GM12878 (cell line): ENCODE data around the gene KIRREL3. TPM values are rescaled to one million over a fixed set of nuclear protein-coding genes. Genes with fewer than 3 reads are reported as not detected.

Source experiments
- ATAC-seq: fragments of 200-7000 bp; cut with Tn5 transposase; 3 replicates; pipeline ENCODE4 v1.9.1; 2020; ENCODE audit warnings: mild to moderate bottlenecking, moderate library complexity
- BruUV-seq: library from RNA; stranded (reverse); fragments of 400-500 nt; replicated peaks from 2 replicates; lab custom pipeline; 2021; lab: Mats Ljungman, UMichigan
- CTCF ChIA-PET: fragments of 300-600 bp; sonication (Branson Sonifier 250); formaldehyde crosslinking; extraction: SDS; loops from one replicate; lab custom pipeline; 2021; ENCODE audit warnings: inconsistent platforms; lab: Yijun Ruan, JAX
- POLR2A ChIA-PET: fragments of 350-600 bp; formaldehyde crosslinking; extraction: SDS; loops from one replicate; lab custom pipeline; 2021; ENCODE audit warnings: inconsistent platforms; lab: Charles Lee
- RAD21 ChIA-PET: fragments of 300-600 bp; sonication (Branson Sonifier 250); formaldehyde crosslinking; loops from one replicate; lab custom pipeline; 2023; ENCODE audit warnings: antibody characterized with exemption; ENCODE audit not compliant: unreplicated experiment; lab: Charles Lee
- SMC1A ChIA-PET: fragments of 300-600 bp; sonication (Branson Sonifier 250); formaldehyde crosslinking; loops from one replicate; lab custom pipeline; 2023; ENCODE audit not compliant: unreplicated experiment, uncharacterized antibody; lab: Charles Lee
- DNase-seq: peaks from one replicate; pipeline ENCODE4 v3.0.0-alpha.2; 2011; ENCODE audit warnings: low read depth, low spot score
- FAIRE-seq: peaks from 3 replicates; lab custom pipeline; 2011; peaks lifted over from hg19 to GRCh38; lab: Jason Lieb, UNC
- H2AFZ ChIP-seq: 2 replicates; pipeline ENCODE4 v1.6.0; 2011; ENCODE audit warnings: low read depth, low read length, control low read depth; ENCODE audit not compliant: control insufficient read depth
- H3K27ac ChIP-seq: 2 replicates; pipeline ENCODE4 v1.5.1; 2011; ENCODE audit warnings: control low read depth; ENCODE audit not compliant: control insufficient read depth, insufficient read depth
- H3K27me3 ChIP-seq, 2 experiments: replicated peaks in 1 of 2; 2 replicates each; pipeline versions ENCODE4 v1.6.0 to v1.6.1; 2011; ENCODE audit warnings: low read length in 1 of 2; ENCODE audit not compliant: control insufficient read depth in 2 of 2, insufficient read depth in 2 of 2
- H3K36me3 ChIP-seq, 2 experiments: 2 replicates each; pipeline ENCODE4 v1.5.1; 2011; ENCODE audit warnings: low read length in 1 of 2; ENCODE audit not compliant: control insufficient read depth in 2 of 2, insufficient read depth in 2 of 2
- H3K4me1 ChIP-seq: 2 replicates; pipeline ENCODE4 v1.6.1; 2011; ENCODE audit warnings: mild to moderate bottlenecking, low read length, moderate library complexity, mixed read lengths; ENCODE audit not compliant: control insufficient read depth, insufficient read depth
- H3K4me2 ChIP-seq: 2 replicates; pipeline ENCODE4 v1.6.0; 2011; ENCODE audit warnings: control low read depth; ENCODE audit not compliant: control insufficient read depth, insufficient read depth
- H3K4me3 ChIP-seq: fragments of 200-600 bp; sonication (generic); 2 replicates; pipeline ENCODE4 v1.5.1; 2016
- H3K79me2 ChIP-seq: 2 replicates; pipeline ENCODE4 v1.6.0; 2011; ENCODE audit warnings: low read length; ENCODE audit not compliant: control insufficient read depth, insufficient read depth
- H3K9ac ChIP-seq: 2 replicates; pipeline ENCODE4 v1.8.0; 2011; ENCODE audit warnings: low read length, control low read depth, mixed read lengths; ENCODE audit not compliant: control insufficient read depth, insufficient read depth
- H3K9me3 ChIP-seq: replicated peaks from 3 replicates; pipeline ENCODE4 v1.5.1; 2011; ENCODE audit warnings: mild to moderate bottlenecking, low read length; ENCODE audit not compliant: control insufficient read depth, insufficient read depth
- H4K20me1 ChIP-seq: 2 replicates; pipeline ENCODE4 v1.6.0; 2011; ENCODE audit not compliant: control insufficient read depth, insufficient read depth
- DPF2 ChIP-seq: fragments of 450-650 bp; IDR thresholded peaks from 2 replicates; pipeline ENCODE4 v1.6.1; 2017; ENCODE audit warnings: mild to moderate bottlenecking
- IKZF2 ChIP-seq, 2 experiments: fragments of 450-650 bp; IDR thresholded peaks; 2 replicates each; pipeline ENCODE4 v1.6.1; 2017; ENCODE audit warnings: mild to moderate bottlenecking in 2 of 2, moderate library complexity in 2 of 2
- MEF2B ChIP-seq: fragments of 450-650 bp; IDR thresholded peaks from 2 replicates; pipeline ENCODE4 v1.6.1; 2018; ENCODE audit warnings: mild to moderate bottlenecking, moderate library complexity; ENCODE audit not compliant: partially characterized antibody, poor library complexity, severe bottlenecking
- RBBP5 ChIP-seq: fragments of 200-600 bp; sonication (generic); conservative IDR thresholded peaks from 2 replicates; pipeline ENCODE4 v1.6.1; 2016
- SRF ChIP-seq, 2 experiments: IDR thresholded peaks; 2 replicates each; pipeline ENCODE4 v1.6.1; 2011; ENCODE audit warnings: low read depth in 2 of 2, low read length in 2 of 2, mild to moderate bottlenecking in 1 of 2, moderate library complexity in 1 of 2
- WGBS: methylation state at CpG from one replicate; pipeline ENCODE4 v1.1.6; 2016; ENCODE audit warnings: low lambda C conversion rate; ENCODE audit not compliant: insufficient replicate concordance, insufficient coverage; ENCODE audit errors: missing lambda C conversion rate; 5-methylcytosine and 5-hydroxymethylcytosine counted together
- in situ Hi-C: fragments of 300-500 bp; cut with MboI; formaldehyde crosslinking; loops from 9 replicates; pipeline ENCODE4 v1.14.3; 2018; ENCODE audit warnings: mixed read lengths
- intact Hi-C: fragments of 100-400 bp; cut with micrococcal nuclease; formaldehyde crosslinking; loops from one replicate; pipeline ENCODE4 v1.14.2; 2022; ENCODE audit not compliant: unreplicated experiment
- polyA plus RNA-seq, 11 experiments: library from polyadenylated mRNA; depleted of rRNA in 4 of 11; unstranded in 6 of 11; stranded (reverse) in 5 of 11; fragments of >200 nt; fragmentation: Nextera tagmentation in 4 of 11; fragmentation: Illumina TruSeq in 1 of 11; extraction: Ambion mirVana in 4 of 11; extraction: Trizol in 1 of 11; gene quantifications; 1 replicate in 1 of 11; 2 replicates in 10 of 11; pipeline versions ENCODE4 v1.2.1 to v1.2.3, GENCODE V29; 2011 to 2016; ENCODE audit warnings: inconsistent platforms in 2 of 11, missing spikeins in 2 of 11, low read depth in 1 of 11
- total RNA-seq, 4 experiments: library from RNA; depleted of rRNA in 3 of 4; stranded (reverse); fragments of >200 nt in 3 of 4; fragmentation: Illumina TruSeq in 1 of 4; extraction: Trizol in 1 of 4; gene quantifications; 2 replicates each; pipeline versions ENCODE4 v1.2.1 to v1.2.3, GENCODE V29; 2013 to 2021
- TF ChIP-seq, protein P1 (sequence below): fragments of 450-650 bp; formaldehyde crosslinking; IDR thresholded peaks from 2 replicates; pipeline ENCODE4 v1.4.0; 2020; ENCODE audit warnings: mild to moderate bottlenecking, moderate library complexity
- TF ChIP-seq, protein P2 (sequence below): fragments of 150-350 bp; IDR thresholded peaks from 2 replicates; pipeline ENCODE4 v1.6.1; 2016; ENCODE audit warnings: low read depth, low read length
- TF ChIP-seq, protein P3 (sequence below): IDR thresholded peaks from 2 replicates; pipeline ENCODE4 v1.6.1; 2012; ENCODE audit warnings: low read depth, low read length, improper control_type of control experiment
- TF ChIP-seq, protein P4 (sequence below): fragments of 450-650 bp; IDR thresholded peaks from 2 replicates; pipeline ENCODE4 v1.6.1; 2017; ENCODE audit warnings: mild to moderate bottlenecking
- TF ChIP-seq, protein P5 (sequence below): fragments of 450-650 bp; IDR thresholded peaks from 2 replicates; pipeline ENCODE4 v1.6.1; 2018; ENCODE audit warnings: mild to moderate bottlenecking, low read depth, moderate library complexity; ENCODE audit not compliant: partially characterized antibody

The KIRREL3 gene
- total and polyA plus RNA-seq, 10 of the 15 experiments (the other 5 are each of a cell fraction or from before 2014, with no cell fraction given), result under 0.01 TPM; not detected in 9

DNA sequence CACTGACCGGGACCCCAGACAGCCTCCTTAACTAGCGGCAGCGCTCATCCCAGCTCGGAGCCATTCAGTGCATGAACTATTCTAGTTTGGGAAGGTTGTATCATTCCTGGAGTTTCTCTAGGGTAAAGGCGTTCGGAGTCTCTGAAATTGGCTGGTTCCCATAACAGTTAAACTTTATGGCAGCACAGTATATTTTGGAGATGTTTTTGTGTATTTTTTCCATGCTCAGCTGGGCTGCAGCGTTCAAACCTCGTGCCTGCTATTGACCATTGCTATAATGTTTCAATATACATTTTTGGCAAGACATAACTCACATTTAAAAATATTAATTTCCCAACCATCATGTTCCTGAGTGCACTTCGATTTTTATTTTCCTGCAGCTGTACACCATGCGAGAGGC lies 475.4 kb downstream of the KIRREL3 start:
- Histone ChIP-seq H3K9ac (no peak overlapping the region), H3K27ac (no peak overlapping the region), H3K36me3 (no peaks in the 10 kb centered on the region), H3K4me3 (no peak overlapping the region), H3K79me2 (no peaks in the 10 kb centered on the region), H4K20me1 (no peaks in the 10 kb centered on the region; the same call in 1 of the 2 replicates), H3K27me3 (peaks cover 3% of the 10 kb centered on the region in 2 experiments), H2AFZ (no peak overlapping the region), H3K4me1 (no peaks in the 10 kb centered on the region), H3K4me2 (no peak overlapping the region), H3K9me3 (no peaks in the 10 kb centered on the region)
- intact Hi-C loops (no loop called here), in situ Hi-C loops (no loop called here)
- ChIA-PET RAD21 (no interaction called here), CTCF (interaction anchor here (0.9 kb wide), 1 partner anchor 86 kb away, joined by 3 read pairs; no protein-coding TSS in a partner anchor), POLR2A (no interaction called here), SMC1A (interaction anchor here (0.6 kb wide), 1 partner anchor 116 kb away, joined by 3 read pairs; no protein-coding TSS in a partner anchor)
- FAIRE-seq (no peak), DNase-seq (no peak), ATAC-seq (no peak)
- no TSS peak for BruUV-seq
- 38% methylated on average over 10 of the region's 10 CpGs for WGBS
- TF ChIP-seq, protein P1, sequence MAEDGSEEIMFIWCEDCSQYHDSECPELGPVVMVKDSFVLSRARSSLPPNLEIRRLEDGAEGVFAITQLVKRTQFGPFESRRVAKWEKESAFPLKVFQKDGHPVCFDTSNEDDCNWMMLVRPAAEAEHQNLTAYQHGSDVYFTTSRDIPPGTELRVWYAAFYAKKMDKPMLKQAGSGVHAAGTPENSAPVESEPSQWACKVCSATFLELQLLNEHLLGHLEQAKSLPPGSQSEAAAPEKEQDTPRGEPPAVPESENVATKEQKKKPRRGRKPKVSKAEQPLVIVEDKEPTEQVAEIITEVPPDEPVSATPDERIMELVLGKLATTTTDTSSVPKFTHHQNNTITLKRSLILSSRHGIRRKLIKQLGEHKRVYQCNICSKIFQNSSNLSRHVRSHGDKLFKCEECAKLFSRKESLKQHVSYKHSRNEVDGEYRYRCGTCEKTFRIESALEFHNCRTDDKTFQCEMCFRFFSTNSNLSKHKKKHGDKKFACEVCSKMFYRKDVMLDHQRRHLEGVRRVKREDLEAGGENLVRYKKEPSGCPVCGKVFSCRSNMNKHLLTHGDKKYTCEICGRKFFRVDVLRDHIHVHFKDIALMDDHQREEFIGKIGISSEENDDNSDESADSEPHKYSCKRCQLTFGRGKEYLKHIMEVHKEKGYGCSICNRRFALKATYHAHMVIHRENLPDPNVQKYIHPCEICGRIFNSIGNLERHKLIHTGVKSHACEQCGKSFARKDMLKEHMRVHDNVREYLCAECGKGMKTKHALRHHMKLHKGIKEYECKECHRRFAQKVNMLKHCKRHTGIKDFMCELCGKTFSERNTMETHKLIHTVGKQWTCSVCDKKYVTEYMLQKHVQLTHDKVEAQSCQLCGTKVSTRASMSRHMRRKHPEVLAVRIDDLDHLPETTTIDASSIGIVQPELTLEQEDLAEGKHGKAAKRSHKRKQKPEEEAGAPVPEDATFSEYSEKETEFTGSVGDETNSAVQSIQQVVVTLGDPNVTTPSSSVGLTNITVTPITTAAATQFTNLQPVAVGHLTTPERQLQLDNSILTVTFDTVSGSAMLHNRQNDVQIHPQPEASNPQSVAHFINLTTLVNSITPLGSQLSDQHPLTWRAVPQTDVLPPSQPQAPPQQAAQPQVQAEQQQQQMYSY (CRISPR knock-in tag), result no peak
- no peak for TF ChIP-seq MEF2B
- TF ChIP-seq RBBP5, result no peak
- TF ChIP-seq IKZF2 (IDR thresholded peaks at IDR 0.05), result no peak
- TF ChIP-seq, protein P2, sequence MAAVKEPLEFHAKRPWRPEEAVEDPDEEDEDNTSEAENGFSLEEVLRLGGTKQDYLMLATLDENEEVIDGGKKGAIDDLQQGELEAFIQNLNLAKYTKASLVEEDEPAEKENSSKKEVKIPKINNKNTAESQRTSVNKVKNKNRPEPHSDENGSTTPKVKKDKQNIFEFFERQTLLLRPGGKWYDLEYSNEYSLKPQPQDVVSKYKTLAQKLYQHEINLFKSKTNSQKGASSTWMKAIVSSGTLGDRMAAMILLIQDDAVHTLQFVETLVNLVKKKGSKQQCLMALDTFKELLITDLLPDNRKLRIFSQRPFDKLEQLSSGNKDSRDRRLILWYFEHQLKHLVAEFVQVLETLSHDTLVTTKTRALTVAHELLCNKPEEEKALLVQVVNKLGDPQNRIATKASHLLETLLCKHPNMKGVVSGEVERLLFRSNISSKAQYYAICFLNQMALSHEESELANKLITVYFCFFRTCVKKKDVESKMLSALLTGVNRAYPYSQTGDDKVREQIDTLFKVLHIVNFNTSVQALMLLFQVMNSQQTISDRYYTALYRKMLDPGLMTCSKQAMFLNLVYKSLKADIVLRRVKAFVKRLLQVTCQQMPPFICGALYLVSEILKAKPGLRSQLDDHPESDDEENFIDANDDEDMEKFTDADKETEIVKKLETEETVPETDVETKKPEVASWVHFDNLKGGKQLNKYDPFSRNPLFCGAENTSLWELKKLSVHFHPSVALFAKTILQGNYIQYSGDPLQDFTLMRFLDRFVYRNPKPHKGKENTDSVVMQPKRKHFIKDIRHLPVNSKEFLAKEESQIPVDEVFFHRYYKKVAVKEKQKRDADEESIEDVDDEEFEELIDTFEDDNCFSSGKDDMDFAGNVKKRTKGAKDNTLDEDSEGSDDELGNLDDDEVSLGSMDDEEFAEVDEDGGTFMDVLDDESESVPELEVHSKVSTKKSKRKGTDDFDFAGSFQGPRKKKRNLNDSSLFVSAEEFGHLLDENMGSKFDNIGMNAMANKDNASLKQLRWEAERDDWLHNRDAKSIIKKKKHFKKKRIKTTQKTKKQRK, result no peak
- no peak for TF ChIP-seq SRF (IDR thresholded peaks at IDR 0.05; ENCODE audit: low read depth in 2 of 2, low read length in 2 of 2)
- TF ChIP-seq, protein P3, sequence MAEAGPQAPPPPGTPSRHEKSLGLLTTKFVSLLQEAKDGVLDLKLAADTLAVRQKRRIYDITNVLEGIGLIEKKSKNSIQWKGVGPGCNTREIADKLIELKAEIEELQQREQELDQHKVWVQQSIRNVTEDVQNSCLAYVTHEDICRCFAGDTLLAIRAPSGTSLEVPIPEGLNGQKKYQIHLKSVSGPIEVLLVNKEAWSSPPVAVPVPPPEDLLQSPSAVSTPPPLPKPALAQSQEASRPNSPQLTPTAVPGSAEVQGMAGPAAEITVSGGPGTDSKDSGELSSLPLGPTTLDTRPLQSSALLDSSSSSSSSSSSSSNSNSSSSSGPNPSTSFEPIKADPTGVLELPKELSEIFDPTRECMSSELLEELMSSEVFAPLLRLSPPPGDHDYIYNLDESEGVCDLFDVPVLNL, result no peak
- no peak for TF ChIP-seq DPF2
- TF ChIP-seq, protein P4, sequence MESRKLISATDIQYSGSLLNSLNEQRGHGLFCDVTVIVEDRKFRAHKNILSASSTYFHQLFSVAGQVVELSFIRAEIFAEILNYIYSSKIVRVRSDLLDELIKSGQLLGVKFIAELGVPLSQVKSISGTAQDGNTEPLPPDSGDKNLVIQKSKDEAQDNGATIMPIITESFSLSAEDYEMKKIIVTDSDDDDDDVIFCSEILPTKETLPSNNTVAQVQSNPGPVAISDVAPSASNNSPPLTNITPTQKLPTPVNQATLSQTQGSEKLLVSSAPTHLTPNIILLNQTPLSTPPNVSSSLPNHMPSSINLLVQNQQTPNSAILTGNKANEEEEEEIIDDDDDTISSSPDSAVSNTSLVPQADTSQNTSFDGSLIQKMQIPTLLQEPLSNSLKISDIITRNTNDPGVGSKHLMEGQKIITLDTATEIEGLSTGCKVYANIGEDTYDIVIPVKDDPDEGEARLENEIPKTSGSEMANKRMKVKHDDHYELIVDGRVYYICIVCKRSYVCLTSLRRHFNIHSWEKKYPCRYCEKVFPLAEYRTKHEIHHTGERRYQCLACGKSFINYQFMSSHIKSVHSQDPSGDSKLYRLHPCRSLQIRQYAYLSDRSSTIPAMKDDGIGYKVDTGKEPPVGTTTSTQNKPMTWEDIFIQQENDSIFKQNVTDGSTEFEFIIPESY, result no peak
- TF ChIP-seq, protein P5, sequence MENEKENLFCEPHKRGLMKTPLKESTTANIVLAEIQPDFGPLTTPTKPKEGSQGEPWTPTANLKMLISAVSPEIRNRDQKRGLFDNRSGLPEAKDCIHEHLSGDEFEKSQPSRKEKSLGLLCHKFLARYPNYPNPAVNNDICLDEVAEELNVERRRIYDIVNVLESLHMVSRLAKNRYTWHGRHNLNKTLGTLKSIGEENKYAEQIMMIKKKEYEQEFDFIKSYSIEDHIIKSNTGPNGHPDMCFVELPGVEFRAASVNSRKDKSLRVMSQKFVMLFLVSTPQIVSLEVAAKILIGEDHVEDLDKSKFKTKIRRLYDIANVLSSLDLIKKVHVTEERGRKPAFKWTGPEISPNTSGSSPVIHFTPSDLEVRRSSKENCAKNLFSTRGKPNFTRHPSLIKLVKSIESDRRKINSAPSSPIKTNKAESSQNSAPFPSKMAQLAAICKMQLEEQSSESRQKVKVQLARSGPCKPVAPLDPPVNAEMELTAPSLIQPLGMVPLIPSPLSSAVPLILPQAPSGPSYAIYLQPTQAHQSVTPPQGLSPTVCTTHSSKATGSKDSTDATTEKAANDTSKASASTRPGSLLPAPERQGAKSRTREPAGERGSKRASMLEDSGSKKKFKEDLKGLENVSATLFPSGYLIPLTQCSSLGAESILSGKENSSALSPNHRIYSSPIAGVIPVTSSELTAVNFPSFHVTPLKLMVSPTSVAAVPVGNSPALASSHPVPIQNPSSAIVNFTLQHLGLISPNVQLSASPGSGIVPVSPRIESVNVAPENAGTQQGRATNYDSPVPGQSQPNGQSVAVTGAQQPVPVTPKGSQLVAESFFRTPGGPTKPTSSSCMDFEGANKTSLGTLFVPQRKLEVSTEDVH, result no peak
